IPS-NIHi7 (cell line): ENCODE measurements around the gene UQCR11.

Experiments used
- DNase-seq: peaks from one replicate; pipeline ENCODE4 v3.0.0; 2012; ENCODE audit warnings: mixed read lengths; ENCODE audit errors: extremely low spot score

Gene UQCR11

GRCh38 chr19:1616875-1617274 lies 11.6 kb upstream of the UQCR11 start:
- DNase-seq: no peak

- DNase-seq: no peak
These were observed 11.1 kb upstream of the UQCR11 start for GRCh38 chr19:1616396-1616795.

- no peak for DNase-seq
These were observed 10.0 kb upstream of the UQCR11 start for GRCh38 chr19:1615156-1615765.

- DNase-seq: no peak
These were observed 8.7 kb upstream of the UQCR11 start for GRCh38 chr19:1613808-1614570.

GRCh38 chr19:1613146-1613545 lies 7.9 kb upstream of the UQCR11 start:
- DNase-seq: no peak

- no peak for DNase-seq
These were observed 7.1 kb upstream of the UQCR11 start for GRCh38 chr19:1612114-1613086.

- DNase-seq: no peak
These were observed 6.1 kb upstream of the UQCR11 start for GRCh38 chr19:1611353-1611752.

- DNase-seq: no peak
These were observed 5.3 kb upstream of the UQCR11 start for GRCh38 chr19:1610579-1610978.

- DNase-seq: no peak
These were observed 4.6 kb upstream of the UQCR11 start for GRCh38 chr19:1609680-1610474.

GRCh38 chr19:1609103-1609396 lies 3.8 kb upstream of the UQCR11 start:
- no peak for DNase-seq

- DNase-seq: no peak
These were observed 3.3 kb upstream of the UQCR11 start for GRCh38 chr19:1608359-1609102.

GRCh38 chr19:1606138-1606651 lies 933 bp upstream of the UQCR11 start:
- no peak for DNase-seq

GRCh38 chr19:1602091-1602707 lies 3.1 kb downstream of the UQCR11 start:
- no peak for DNase-seq

- no peak for DNase-seq
These were observed 3.6 kb downstream of the UQCR11 start for GRCh38 chr19:1601613-1602064.

GRCh38 chr19:1599460-1599846 lies 5.8 kb downstream of the UQCR11 start:
- no peak for DNase-seq

GRCh38 chr19:1598777-1599459 lies 6.3 kb downstream of the UQCR11 start:
- no peak for DNase-seq

GRCh38 chr19:1593501-1593772 lies 11.8 kb downstream of the UQCR11 start:
- DNase-seq: no peak

GRCh38 chr19:1592755-1593500 lies 12.3 kb downstream of the UQCR11 start, which contains the start of gene MBD3:
TSS of gene MBD3 (minus strand) at chr19:1592865. CDS start at chr19:1592631, 234 bp downstream.
- peak; percentile 97 for DNase-seq
